Gastroesophageal sphincter (tissue), 3 donors: ENCODE results near the gene MT1M.

Experiments used
- CTCF ChIP-seq, 4 experiments: fragments of 200-600 bp in 2 of 4; fragments of 450-650 bp in 2 of 4; sonication (generic) in 1 of 4; IDR thresholded peaks; one replicate each; pipeline ENCODE4 v1.5.1; 2017 to 2019; ENCODE audit warnings: antibody characterized with exemption in 4 of 4, mild to moderate bottlenecking in 2 of 4, moderate library complexity in 2 of 4
- EP300 ChIP-seq: sonication (generic); formaldehyde crosslinking; IDR thresholded peaks from one replicate; pipeline ENCODE4 v1.6.1; 2017; ENCODE audit warnings: antibody characterized with exemption, mild to moderate bottlenecking
- POLR2A ChIP-seq, 2 donors: fragments of 450-650 bp; IDR thresholded peaks; one replicate each; pipeline ENCODE4 v1.6.1; 2017; ENCODE audit warnings: antibody characterized with exemption in 2 of 2, mild to moderate bottlenecking in 2 of 2, moderate library complexity in 1 of 2
- POLR2AphosphoS5 ChIP-seq: sonication (generic); formaldehyde crosslinking; IDR thresholded peaks from one replicate; pipeline ENCODE4 v1.6.1; 2017; ENCODE audit warnings: antibody characterized with exemption

- TF ChIP-seq CTCF (IDR thresholded peaks at IDR 0.05) (no peak), POLR2A (IDR thresholded peaks at IDR 0.05) (no peak), POLR2AphosphoS5 (no peak), EP300 (no peak)
Measured at GRCh38 chr16:56641166-56641565, 8.7 kb downstream of the MT1M start.
